K562 (cell line): Measurements from ENCODE around the gene ZNF800. TPM values are rescaled to one million over a fixed set of nuclear protein-coding genes. Genes with fewer than 3 reads are reported as not detected.

ENCODE experiments used
- BRD9 ChIP-seq: fragments of 450-650 bp; IDR thresholded peaks from 2 replicates; pipeline ENCODE4 v1.6.1; 2018; ENCODE audit warnings: low read depth; ENCODE audit not compliant: partially characterized antibody
- CEBPZ ChIP-seq: fragments of 150-350 bp; IDR thresholded peaks from 2 replicates; pipeline ENCODE4 v1.6.1; 2014; ENCODE audit warnings: low read depth, mild to moderate bottlenecking, low read length, borderline replicate concordance
- ESRRB ChIP-seq: fragments of 250-450 bp; sonication (Bioruptor Pico); IDR thresholded peaks from 2 replicates; pipeline ENCODE4 v1.5.0; 2020; ENCODE audit warnings: mild to moderate bottlenecking, moderate library complexity, borderline replicate concordance
- GTF2A2 ChIP-seq: IDR thresholded peaks from 2 replicates; pipeline ENCODE4 v1.6.1; 2016; ENCODE audit warnings: mild to moderate bottlenecking, missing genetic modification characterization, missing compliant biosample characterization
- MTA2 ChIP-seq: fragments of 450-650 bp; IDR thresholded peaks from 2 replicates; pipeline ENCODE4 v1.6.1; 2016; ENCODE audit warnings: low read depth
- TOE1 ChIP-seq, 2 experiments: fragments of 450-650 bp in 1 of 2; sonication (generic) in 1 of 2; formaldehyde crosslinking in 1 of 2; IDR thresholded peaks; 2 replicates each; pipeline versions ENCODE4 v1.7.1 to v1.8.0; 2016 to 2022; ENCODE audit warnings: borderline replicate concordance in 2 of 2, mild to moderate bottlenecking in 2 of 2, antibody characterized with exemption in 1 of 2, inconsistent platforms in 1 of 2, low read depth in 1 of 2, missing genetic modification reagents in 1 of 2, moderate library complexity in 1 of 2
- ZFPM2 ChIP-seq: fragments of 250-450 bp; sonication (Bioruptor Pico); IDR thresholded peaks from 2 replicates; pipeline ENCODE4 v1.5.1; 2022; ENCODE audit warnings: mild to moderate bottlenecking
- ZFX ChIP-seq: sonication (generic); formaldehyde crosslinking; IDR thresholded peaks from 2 replicates; pipeline ENCODE4 v1.8.0; 2022; ENCODE audit warnings: mild to moderate bottlenecking, missing genetic modification reagents, moderate library complexity
- ZNF263 ChIP-seq: sonication (generic); formaldehyde crosslinking; IDR thresholded peaks from 2 replicates; pipeline ENCODE4 v1.8.0; 2022; ENCODE audit warnings: mild to moderate bottlenecking, missing genetic modification reagents, borderline replicate concordance
- ZNF282 ChIP-seq: sonication (generic); formaldehyde crosslinking; IDR thresholded peaks from 2 replicates; pipeline ENCODE4 v1.8.1; 2023; ENCODE audit warnings: missing genetic modification reagents
- ZNF511 ChIP-seq: sonication (generic); formaldehyde crosslinking; IDR thresholded peaks from 2 replicates; pipeline ENCODE4 v1.8.0; 2022; ENCODE audit warnings: mild to moderate bottlenecking, missing genetic modification reagents
- ZNF589 ChIP-seq: fragments of 200-800 bp; sonication (Bioruptor generic); IDR thresholded peaks from 2 replicates; pipeline ENCODE4 v1.6.1; 2016; ENCODE audit warnings: low read depth, missing genetic modification characterization, missing compliant biosample characterization
- ZNF592 ChIP-seq: fragments of 450-650 bp; IDR thresholded peaks from 2 replicates; pipeline ENCODE4 v1.6.1; 2017; ENCODE audit warnings: antibody characterized with exemption, mild to moderate bottlenecking
- ZNF740 ChIP-seq, 3 experiments: fragments of 200-800 bp in 1 of 3; sonication (Bioruptor generic) in 1 of 3; sonication (generic) in 1 of 3; formaldehyde crosslinking in 1 of 3; IDR thresholded peaks; 2 replicates each; pipeline versions ENCODE4 v1.6.1 to v1.8.0; 2016 to 2022; ENCODE audit warnings: mild to moderate bottlenecking in 2 of 3, missing compliant biosample characterization in 2 of 3, missing genetic modification characterization in 2 of 3, missing genetic modification reagents in 1 of 3
- polyA plus RNA-seq, 8 experiments: library from polyadenylated mRNA; depleted of rRNA in 4 of 8; stranded (reverse) in 5 of 8; unstranded in 3 of 8; fragments of >200 nt; fragmentation: Nextera tagmentation in 2 of 8; fragmentation: Illumina TruSeq in 1 of 8; extraction: Ambion mirVana in 2 of 8; extraction: Trizol in 1 of 8; gene quantifications; 2 replicates each; pipeline versions ENCODE4 v1.2.1 to v1.2.3, GENCODE V29; 2011 to 2014; ENCODE audit warnings: inconsistent platforms in 1 of 8, missing spikeins in 1 of 8
- total RNA-seq, 7 experiments: library from RNA; depleted of rRNA in 6 of 7; stranded (reverse); fragments of >200 nt in 6 of 7; fragmentation: Illumina TruSeq in 2 of 7; extraction: Trizol in 2 of 7; gene quantifications; 2 replicates each; pipeline versions ENCODE4 v1.2.1 to v1.2.3, GENCODE V29; 2011 to 2021; ENCODE audit warnings: low replicate concordance in 1 of 7

The ZNF800 gene
- total and polyA plus RNA-seq, 9 of the 15 experiments (the other 6 are each of a cell fraction or from before 2014, with no cell fraction given) = 7.5 to 58.3 (median 33.4) TPM

- TF ChIP-seq ZNF592 (peak; percentile 64; the same call in 1 of the 2 replicates), ZFPM2 (CRISPR knock-in tag) (no peak), TOE1 (IDR thresholded peaks at IDR 0.05; ENCODE audit: borderline replicate concordance) (no peak; the same call in 1 of the 2 replicates), TOE1 (CRISPR knock-in tag; IDR thresholded peaks at IDR 0.05; ENCODE audit: borderline replicate concordance, low read depth) (no peak), MTA2 (0 out of 2 replicates have a peak, but pooled peaks have one; percentile 8), ZNF263 (CRISPR knock-in tag) (0 out of 2 replicates have a peak, but pooled peaks have one; percentile 7), ZNF511 (CRISPR knock-in tag) (0 out of 2 replicates have a peak, but pooled peaks have one; percentile 66), ESRRB (CRISPR knock-in tag) (no peak), ZNF589 (CRISPR knock-in tag) (0 out of 2 replicates have a peak, but pooled peaks have one; percentile 3), ZFX (peak; percentile 80), CEBPZ (no peak), BRD9 (peak; percentile 29), ZNF740 (CRISPR knock-in tag; IDR thresholded peaks at IDR 0.05) (0 out of 2 replicates have a peak, but pooled peaks have one; percentile 5), ZNF740 (tag; IDR thresholded peaks at IDR 0.05) (no peak), GTF2A2 (no peak), ZNF282 (CRISPR knock-in tag) (peak; percentile 74; the same call in 1 of the 2 replicates)
Observed at GRCh38 chr7:127391591-127392181, 822 bp downstream of the ZNF800 start (continued).
